ENCODE measurements around the gene SH3YL1.

GRCh38 chr2:256094-256493, 7.7 kb downstream of the SH3YL1 start:
- no peak for TF ChIP-seq CTCF (IDR thresholded peaks at IDR 0.05 in 8 of 11, conservative IDR thresholded peaks at IDR 0.05 in 3 of 11)
- TF ChIP-seq POLR2A (IDR thresholded peaks at IDR 0.05), result no peak
- TF ChIP-seq POLR2AphosphoS5 (IDR thresholded peaks at IDR 0.05), result no peak
